KMS-11 (cell line): ENCODE measurements around the gene PGLYRP2.
"Not testable (repeated sequence)": the region's sequence is repeated elsewhere in the genome, so short reads cannot be mapped to it uniquely, and the experiment has no call there.

Source experiments
- H2AFZ ChIP-seq: fragments of 200-600 bp; sonication (generic); 2 replicates; pipeline ENCODE4 v1.6.1; 2016; ENCODE audit warnings: antibody characterized with exemption, mixed run types, low read depth
- H3K27ac ChIP-seq: fragments of 200-600 bp; sonication (generic); 2 replicates; pipeline ENCODE4 v1.6.1; 2016; ENCODE audit warnings: mild to moderate bottlenecking, mixed run types
- H3K27me3 ChIP-seq: fragments of 200-600 bp; sonication (generic); 2 replicates; pipeline ENCODE4 v1.6.1; 2017; ENCODE audit warnings: mild to moderate bottlenecking, low read depth, mixed run types, moderate library complexity; ENCODE audit not compliant: insufficient read depth
- H3K36me3 ChIP-seq: fragments of 200-600 bp; sonication (generic); 2 replicates; pipeline ENCODE4 v1.6.1; 2017; ENCODE audit warnings: mild to moderate bottlenecking, mixed run types; ENCODE audit not compliant: insufficient read depth
- H3K4me1 ChIP-seq: fragments of 200-600 bp; sonication (generic); 2 replicates; pipeline ENCODE4 v1.6.1; 2016; ENCODE audit warnings: mild to moderate bottlenecking, low read depth, mixed run types; ENCODE audit not compliant: poor library complexity, severe bottlenecking
- H3K4me2 ChIP-seq: fragments of 200-600 bp; sonication (generic); 2 replicates; pipeline ENCODE4 v1.7.0; 2016; ENCODE audit warnings: mild to moderate bottlenecking, mixed run types
- H3K4me3 ChIP-seq: fragments of 200-600 bp; sonication (generic); IDR thresholded peaks from 2 replicates; pipeline ENCODE4 v1.6.1; 2017; ENCODE audit warnings: low read depth, low read length, mixed read lengths; ENCODE audit not compliant: insufficient read depth
- H3K79me2 ChIP-seq: fragments of 200-600 bp; sonication (generic); 2 replicates; pipeline ENCODE4 v1.6.1; 2016; ENCODE audit warnings: low read depth, mixed run types; ENCODE audit not compliant: insufficient read depth
- H3K9ac ChIP-seq: fragments of 200-600 bp; sonication (generic); 2 replicates; pipeline ENCODE4 v1.6.1; 2016; ENCODE audit warnings: mild to moderate bottlenecking, mixed run types
- H4K20me1 ChIP-seq: fragments of 200-600 bp; sonication (generic); 2 replicates; pipeline ENCODE4 v1.6.1; 2016; ENCODE audit warnings: mild to moderate bottlenecking, mixed run types; ENCODE audit not compliant: insufficient read depth
- TF ChIP-seq, protein P1 (sequence below): fragments of 200-600 bp; sonication (generic); conservative IDR thresholded peaks from 2 replicates; pipeline ENCODE4 v1.6.1; 2017; ENCODE audit warnings: low read depth, mild to moderate bottlenecking, antibody characterized with exemption, low read length, moderate library complexity, mixed read lengths

Gene PGLYRP2

DNA sequence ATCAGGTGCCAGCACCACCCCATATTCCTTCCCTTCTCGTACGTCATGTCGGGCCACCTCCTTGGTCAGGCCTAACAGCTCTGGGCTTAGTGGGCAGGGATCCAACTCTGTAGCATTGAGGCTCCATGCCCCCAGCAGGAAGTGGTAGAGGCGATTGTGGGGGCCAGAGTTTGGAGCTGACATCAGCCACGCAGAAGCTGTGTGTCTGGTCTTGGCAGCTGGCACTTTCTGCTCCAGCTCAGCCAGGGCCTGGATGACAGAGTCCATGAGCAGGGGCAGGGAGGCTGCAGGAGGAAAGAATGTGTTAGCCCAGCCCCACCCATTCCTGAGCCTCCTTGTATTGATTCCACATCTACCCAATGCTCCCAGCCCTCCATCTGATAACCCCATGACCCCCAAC, 3.0 kb downstream of the PGLYRP2 start:
- Histone ChIP-seq H3K36me3 (no peaks in the 10 kb centered on the region), H2AFZ (no peak overlapping the region), H4K20me1 (no peaks in the 10 kb centered on the region), H3K4me3 (no peak overlapping the region), H3K9ac (no peak overlapping the region), H3K79me2 (no peaks in the 10 kb centered on the region), H3K27me3 (no peaks in the 10 kb centered on the region), H3K4me1 (peaks cover 6% of the 10 kb centered on the region), H3K4me2 (no peak overlapping the region), H3K27ac (no peak overlapping the region)
- TF ChIP-seq, protein P1, sequence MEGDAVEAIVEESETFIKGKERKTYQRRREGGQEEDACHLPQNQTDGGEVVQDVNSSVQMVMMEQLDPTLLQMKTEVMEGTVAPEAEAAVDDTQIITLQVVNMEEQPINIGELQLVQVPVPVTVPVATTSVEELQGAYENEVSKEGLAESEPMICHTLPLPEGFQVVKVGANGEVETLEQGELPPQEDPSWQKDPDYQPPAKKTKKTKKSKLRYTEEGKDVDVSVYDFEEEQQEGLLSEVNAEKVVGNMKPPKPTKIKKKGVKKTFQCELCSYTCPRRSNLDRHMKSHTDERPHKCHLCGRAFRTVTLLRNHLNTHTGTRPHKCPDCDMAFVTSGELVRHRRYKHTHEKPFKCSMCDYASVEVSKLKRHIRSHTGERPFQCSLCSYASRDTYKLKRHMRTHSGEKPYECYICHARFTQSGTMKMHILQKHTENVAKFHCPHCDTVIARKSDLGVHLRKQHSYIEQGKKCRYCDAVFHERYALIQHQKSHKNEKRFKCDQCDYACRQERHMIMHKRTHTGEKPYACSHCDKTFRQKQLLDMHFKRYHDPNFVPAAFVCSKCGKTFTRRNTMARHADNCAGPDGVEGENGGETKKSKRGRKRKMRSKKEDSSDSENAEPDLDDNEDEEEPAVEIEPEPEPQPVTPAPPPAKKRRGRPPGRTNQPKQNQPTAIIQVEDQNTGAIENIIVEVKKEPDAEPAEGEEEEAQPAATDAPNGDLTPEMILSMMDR: no peak

DNA sequence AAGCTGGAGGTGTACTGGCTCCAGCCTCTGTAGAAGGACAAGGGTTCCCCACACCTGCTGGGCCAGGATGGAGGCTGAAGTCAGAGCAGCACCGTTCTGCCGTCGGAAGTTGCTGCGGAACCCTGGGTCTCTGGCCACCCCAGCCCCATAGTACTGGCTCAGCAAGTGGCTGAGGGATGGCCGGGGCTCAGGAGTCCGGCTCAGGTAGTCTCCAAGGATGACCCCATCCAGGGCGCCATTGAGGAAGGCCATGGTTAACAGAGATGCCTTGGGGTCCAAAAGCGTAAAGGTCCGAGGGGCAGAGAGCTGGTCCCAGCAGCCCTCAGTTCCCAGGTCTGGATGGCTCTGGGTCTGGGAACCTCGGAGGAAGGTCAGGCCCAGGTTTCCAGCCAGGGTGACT, 3.7 kb downstream of the PGLYRP2 start:
- Histone ChIP-seq H3K79me2 (no peaks in the 10 kb centered on the region), H3K4me2 (no peak overlapping the region), H3K36me3 (no peaks in the 10 kb centered on the region), H3K27me3 (no peaks in the 10 kb centered on the region), H3K4me3 (no peak overlapping the region), H3K9ac (no peak overlapping the region), H3K27ac (no peak overlapping the region), H4K20me1 (no peaks in the 10 kb centered on the region), H3K4me1 (peaks cover 6% of the 10 kb centered on the region), H2AFZ (no peak overlapping the region)
- TF ChIP-seq, protein P1: no peak

DNA sequence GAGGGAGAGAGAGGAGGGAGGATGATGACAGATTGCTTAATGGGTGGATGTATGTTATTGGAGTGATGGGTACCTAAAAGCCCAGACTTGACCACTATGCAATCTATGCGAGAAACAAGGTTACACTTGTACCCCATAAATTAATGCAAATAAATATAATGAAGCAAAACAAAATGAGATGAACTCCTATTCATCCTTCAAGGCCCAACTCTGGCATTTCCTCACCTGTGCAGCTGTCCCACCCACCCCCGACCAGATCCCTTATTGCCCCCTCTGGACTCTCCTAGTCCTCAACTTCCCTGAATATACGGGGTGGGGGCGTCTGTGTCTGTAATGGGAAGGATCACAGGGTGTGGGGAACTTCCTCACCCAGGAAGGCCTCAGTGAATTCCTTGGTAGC, 4.1 kb downstream of the PGLYRP2 start:
- no peaks in the 10 kb centered on the region for H4K20me1 ChIP-seq
- H3K4me3 ChIP-seq: no peak overlapping the region
- H3K36me3 ChIP-seq: no peaks in the 10 kb centered on the region
- no peak overlapping the region for H2AFZ ChIP-seq
- H3K4me1 ChIP-seq: peaks cover 6% of the 10 kb centered on the region
- TF ChIP-seq, protein P1: no peak
- H3K79me2 ChIP-seq: no peaks in the 10 kb centered on the region
- no peak overlapping the region for H3K9ac ChIP-seq
- H3K27ac ChIP-seq: no peak overlapping the region
- H3K4me2 ChIP-seq: no peak overlapping the region
- H3K27me3 ChIP-seq: no peaks in the 10 kb centered on the region

DNA sequence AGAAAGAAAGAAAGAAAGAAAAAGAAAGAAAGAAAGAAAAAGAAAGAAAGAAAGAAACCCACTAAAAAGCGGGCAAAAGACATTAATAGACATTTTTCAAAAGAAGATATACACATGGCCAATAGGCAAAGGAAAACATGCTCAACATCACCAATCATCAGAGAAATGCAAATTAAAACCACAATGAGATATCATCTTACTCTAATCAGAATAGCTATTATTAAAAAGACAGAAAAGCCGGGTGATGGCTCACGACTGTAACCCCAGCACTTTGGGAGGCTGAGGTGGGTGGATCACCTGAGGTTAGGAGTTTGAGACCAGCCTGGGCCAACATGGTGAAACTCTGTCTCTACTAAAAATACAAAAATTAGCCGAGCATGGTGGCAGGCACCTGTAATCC, 5.5 kb downstream of the PGLYRP2 start:
- peak overlapping the region; percentile 1; the same call in 1 of the 2 replicates for H3K4me2 ChIP-seq
- H3K4me3 ChIP-seq, H3K4me1 ChIP-seq, H3K27ac ChIP-seq, H4K20me1 ChIP-seq, H3K79me2 ChIP-seq, H3K9ac ChIP-seq, H2AFZ ChIP-seq, H3K27me3 ChIP-seq, H3K36me3 ChIP-seq: not testable (repeated sequence)

DNA sequence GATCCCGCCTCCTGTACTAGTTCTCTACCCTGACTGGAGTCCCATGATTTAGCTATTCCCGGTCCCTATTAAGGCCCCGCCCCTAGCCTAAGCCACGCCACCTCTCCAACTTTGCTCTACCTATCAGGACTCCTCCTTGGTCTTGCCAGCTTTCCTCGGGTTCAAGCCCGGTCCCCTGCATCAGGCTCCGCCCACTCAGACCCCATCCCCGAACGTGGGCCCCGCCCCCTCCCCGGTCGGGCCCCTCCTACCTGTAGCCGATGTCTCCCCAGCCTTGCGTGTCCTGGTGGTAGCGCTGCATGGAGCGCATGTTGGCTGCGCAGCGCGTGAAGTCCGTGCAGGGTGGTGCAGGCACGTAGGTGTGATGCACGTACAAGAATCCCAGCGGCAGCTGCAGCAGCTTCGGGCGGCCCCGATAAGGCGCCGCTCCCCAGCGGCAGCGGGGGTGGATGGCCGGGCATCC, 7.6 kb downstream of the PGLYRP2 start:
- no peaks in the 10 kb centered on the region for H3K36me3 ChIP-seq
- no peaks in the 10 kb centered on the region for H4K20me1 ChIP-seq
- H3K4me1 ChIP-seq: peaks cover 20% of the 10 kb centered on the region
- H3K79me2 ChIP-seq: no peaks in the 10 kb centered on the region
- TF ChIP-seq, protein P1: no peak
- no peak overlapping the region for H2AFZ ChIP-seq
- H3K4me3 ChIP-seq: no peak overlapping the region
- no peaks in the 10 kb centered on the region for H3K27me3 ChIP-seq
- no peak overlapping the region for H3K4me2 ChIP-seq
- H3K9ac ChIP-seq: no peak overlapping the region
- H3K27ac ChIP-seq: no peak overlapping the region
